ENCODE data around the gene NPAS3.

NPAS3 gene

DNA sequence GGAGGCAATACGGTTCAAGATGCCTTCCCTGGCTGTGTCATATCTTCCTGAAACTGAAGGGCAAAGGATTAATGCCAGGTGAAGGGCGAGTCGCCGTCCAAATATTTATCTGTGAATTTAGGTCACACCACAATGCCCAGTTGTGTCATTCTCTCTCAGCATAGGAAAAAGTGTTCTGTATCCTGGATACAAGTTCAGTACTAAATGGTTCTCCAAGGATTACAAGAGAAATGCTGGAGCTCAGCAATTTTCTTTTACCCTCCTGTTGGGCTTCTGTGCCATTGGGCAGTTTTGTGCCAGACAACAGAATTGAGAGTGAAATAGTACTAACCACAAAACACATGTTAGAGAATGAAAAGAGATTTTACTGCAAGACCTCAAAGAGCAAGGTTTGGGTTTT, 518.3 kb downstream of the NPAS3 start:
- Mint-ChIP-seq H3K27me3 (no peaks in the 10 kb centered on the region), H3K4me3 (no peak overlapping the region), H3K9me3 (no peaks in the 10 kb centered on the region), H3K27ac (no peak overlapping the region), H3K36me3 (no peaks in the 10 kb centered on the region), H3K4me1 (no peaks in the 10 kb centered on the region)
- no peak for DNase-seq
- ATAC-seq (replicated peaks), result no peak

DNA sequence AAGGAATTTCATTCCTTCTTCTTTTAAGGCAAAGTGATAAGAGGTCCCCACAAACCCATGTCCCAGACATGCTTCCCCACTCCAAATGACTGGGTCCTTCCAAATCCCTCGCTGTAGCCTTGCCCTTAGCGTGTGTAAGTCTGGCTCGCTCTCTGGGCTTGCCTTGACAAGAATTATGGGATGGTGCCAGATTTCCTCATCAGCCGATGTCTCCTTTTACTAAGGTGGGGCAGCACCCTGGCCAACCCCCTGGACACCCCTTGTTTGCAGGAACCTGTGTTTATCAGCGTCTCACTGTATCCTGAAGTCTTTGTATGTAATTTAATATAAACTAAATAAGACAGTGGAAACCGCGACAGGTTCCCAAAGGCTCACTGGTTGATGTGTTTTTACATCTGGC, 518.9 kb downstream of the NPAS3 start:
- DNase-seq (no peak), ATAC-seq (replicated peaks) (no peak)
- Mint-ChIP-seq H3K27me3 (no peaks in the 10 kb centered on the region), H3K36me3 (no peaks in the 10 kb centered on the region), H3K4me1 (no peaks in the 10 kb centered on the region), H3K4me3 (no peak overlapping the region), H3K27ac (no peak overlapping the region), H3K9me3 (no peaks in the 10 kb centered on the region)

DNA sequence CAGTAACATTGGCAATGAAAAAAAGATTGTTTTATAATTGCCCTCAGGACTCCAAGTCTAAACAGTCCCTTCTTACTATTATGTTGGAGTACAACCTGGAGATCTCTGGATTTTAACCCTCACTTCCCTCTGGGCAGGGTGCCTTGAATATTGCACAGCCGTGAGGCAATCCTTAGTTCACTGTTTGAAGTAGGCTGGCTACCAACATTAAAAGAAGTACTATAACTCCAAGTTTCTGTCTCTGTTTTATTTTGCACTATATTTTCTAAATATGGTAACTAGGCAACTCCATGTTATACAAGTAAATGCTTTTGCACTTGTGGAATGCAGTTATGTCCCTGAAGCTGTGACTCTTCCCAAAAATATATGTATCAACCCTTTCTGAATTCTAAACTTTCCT, 521.5 kb downstream of the NPAS3 start:
- DNase-seq, result no peak
- Mint-ChIP-seq H3K27me3 (no peaks in the 10 kb centered on the region), H3K36me3 (no peaks in the 10 kb centered on the region), H3K4me3 (no peak overlapping the region), H3K4me1 (no peaks in the 10 kb centered on the region), H3K27ac (no peak overlapping the region), H3K9me3 (no peaks in the 10 kb centered on the region)
- ATAC-seq (replicated peaks), result no peak

DNA sequence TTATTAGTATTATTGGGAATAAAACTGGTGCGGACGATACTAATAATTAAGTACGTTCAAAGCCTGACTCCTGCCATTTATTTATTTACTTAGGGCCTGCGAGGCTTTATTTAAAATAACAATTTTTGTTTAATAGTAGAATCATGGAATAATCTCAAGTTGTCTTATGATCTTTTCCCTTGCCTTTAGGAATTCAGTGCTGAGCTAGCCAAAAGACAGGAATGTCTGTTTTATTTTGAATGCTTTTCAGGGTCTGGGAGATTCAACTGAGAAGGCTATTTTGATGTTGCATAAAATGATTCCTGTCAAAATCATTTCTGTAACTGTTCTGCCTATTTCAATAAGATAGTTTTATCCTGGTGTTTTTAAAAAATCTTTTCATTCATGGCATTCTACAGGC, 522.4 kb downstream of the NPAS3 start:
- no peak for DNase-seq
- Mint-ChIP-seq H3K36me3 (no peaks in the 10 kb centered on the region), H3K4me3 (no peak overlapping the region), H3K9me3 (no peaks in the 10 kb centered on the region), H3K4me1 (no peaks in the 10 kb centered on the region), H3K27me3 (no peaks in the 10 kb centered on the region), H3K27ac (no peak overlapping the region)
- ATAC-seq (replicated peaks), result no peak

DNA sequence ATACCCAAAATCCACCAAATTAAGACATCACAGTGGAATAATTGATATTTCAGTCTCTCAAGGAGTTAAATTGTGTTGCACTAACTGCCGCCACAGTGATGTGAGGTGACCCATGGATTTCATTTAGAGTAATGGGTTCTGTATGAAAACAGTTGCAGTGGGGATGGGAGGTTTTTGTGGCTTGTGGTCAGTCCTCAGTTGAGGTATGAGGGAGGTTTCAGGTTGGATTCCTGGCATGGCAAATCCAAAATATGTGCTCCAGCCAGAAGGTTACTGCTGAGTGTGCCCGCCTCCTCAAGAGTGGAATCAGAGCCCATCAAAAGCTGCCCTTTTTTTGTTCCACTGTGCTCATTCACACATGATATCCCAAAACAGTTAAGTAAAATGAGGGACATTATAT, 525.1 kb downstream of the NPAS3 start:
- H3K4me1 Mint-ChIP-seq, result no peaks in the 10 kb centered on the region
- H3K27me3 Mint-ChIP-seq, result no peaks in the 10 kb centered on the region
- H3K4me3 Mint-ChIP-seq, result no peak overlapping the region
- H3K9me3 Mint-ChIP-seq, result no peaks in the 10 kb centered on the region
- ATAC-seq (replicated peaks) (no peak), DNase-seq (no peak)
- no peaks in the 10 kb centered on the region for H3K36me3 Mint-ChIP-seq
- no peak overlapping the region for H3K27ac Mint-ChIP-seq

DNA sequence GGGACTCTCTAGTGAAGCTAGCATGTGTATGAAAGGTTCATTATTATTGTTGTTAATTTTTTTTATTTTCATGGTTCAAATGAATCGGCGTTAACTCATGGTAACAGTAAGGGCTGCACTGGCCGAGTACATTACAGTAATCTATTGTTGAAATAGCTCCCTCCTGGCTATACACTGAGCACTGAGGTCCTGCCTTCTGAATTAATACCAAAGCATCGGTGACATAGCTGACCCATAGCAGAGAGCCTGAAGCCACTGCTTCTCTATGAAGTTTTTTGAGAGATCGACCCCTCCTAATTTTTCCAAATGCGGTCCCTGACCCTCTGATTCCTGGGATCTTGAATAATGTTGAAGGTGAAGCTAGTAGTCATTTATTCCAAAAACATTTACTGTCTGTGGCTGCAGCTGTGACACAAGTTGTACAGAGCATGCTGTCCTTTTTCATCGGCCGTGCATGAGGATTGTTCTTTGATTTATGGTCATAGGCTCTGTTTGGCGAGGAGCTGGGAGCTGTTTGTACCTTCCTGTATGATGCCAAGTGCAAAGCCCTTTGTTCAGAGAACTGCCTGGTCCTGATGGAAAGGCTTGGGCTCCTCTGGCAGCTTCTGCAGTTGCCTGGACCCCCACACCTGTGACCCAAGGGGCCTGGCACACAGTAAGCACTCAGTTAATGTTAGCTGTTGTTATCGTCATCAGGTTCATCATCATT, 525.7 kb downstream of the NPAS3 start:
- no peaks in the 10 kb centered on the region for H3K4me1 Mint-ChIP-seq
- no peak overlapping the region for H3K4me3 Mint-ChIP-seq
- H3K27ac Mint-ChIP-seq, result peak overlapping the region; percentile 34
- H3K9me3 Mint-ChIP-seq, result no peaks in the 10 kb centered on the region
- no peak for ATAC-seq (replicated peaks)
- H3K27me3 Mint-ChIP-seq, result no peaks in the 10 kb centered on the region
- no peaks in the 10 kb centered on the region for H3K36me3 Mint-ChIP-seq
- no peak for DNase-seq

DNA sequence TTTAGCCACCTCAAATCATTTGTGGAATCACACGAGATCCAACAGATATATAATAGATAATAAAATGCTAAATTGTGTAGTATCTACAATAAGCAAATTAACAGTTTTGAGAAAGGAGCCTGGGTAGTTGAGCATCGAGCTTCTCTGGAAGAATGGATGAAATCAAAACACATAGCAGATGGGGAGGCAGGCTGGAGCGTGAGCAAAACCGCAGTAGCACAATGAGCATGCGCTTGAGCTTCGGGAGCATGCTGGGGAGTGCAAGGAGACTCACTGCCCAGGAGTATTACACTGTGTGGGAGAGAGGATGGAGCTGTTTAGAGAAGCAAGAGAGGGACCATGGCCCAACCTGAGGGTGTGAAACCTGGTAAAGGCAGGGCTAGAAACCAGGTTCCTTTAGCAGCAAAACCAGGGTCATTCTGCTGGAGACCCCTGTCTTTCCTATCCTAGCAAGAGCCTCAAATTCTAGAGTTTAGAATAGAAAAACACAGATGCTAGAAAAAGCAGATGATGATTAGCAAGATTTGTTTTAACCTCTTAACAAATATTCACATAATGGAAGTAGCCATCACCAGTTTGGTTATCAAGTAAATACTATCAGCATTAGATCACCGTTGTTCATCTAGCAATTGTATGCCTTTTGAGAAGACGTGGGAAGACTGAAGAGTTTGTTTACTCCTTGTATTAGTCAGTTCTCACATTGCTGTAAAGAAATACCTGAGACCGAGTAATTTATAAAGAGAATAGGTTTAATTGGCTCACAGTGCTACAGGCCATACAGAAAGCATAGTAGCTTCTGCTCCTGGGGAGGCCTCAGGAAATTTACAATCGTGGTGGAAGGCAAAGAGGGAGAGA, 527.4 kb downstream of the NPAS3 start:
- Mint-ChIP-seq H3K4me3 (no peak overlapping the region), H3K4me1 (no peaks in the 10 kb centered on the region), H3K27ac (no peak overlapping the region), H3K36me3 (no peaks in the 10 kb centered on the region), H3K27me3 (no peaks in the 10 kb centered on the region), H3K9me3 (no peaks in the 10 kb centered on the region)
- no peak for DNase-seq
- ATAC-seq (replicated peaks), result no peak

DNA sequence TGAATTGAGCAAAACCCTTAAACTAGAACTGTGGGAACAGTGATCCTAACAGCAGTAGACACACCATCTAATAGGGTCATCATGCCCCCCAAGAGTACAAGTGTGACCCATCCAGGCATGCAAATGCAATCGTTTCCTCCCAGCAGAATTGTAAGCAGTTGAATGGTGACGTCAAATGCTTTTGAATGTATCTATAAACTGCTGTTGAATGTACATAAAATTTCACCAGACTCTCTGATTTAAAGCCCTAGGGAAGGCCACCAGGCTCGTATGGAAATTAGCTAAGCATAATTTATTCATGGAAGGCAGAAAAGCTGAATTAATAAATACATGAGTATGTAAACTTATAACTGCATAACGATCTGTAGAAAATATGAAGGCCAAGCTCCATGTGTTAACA, 529.3 kb downstream of the NPAS3 start:
- Mint-ChIP-seq H3K27me3 (no peaks in the 10 kb centered on the region), H3K4me3 (no peak overlapping the region), H3K36me3 (no peaks in the 10 kb centered on the region), H3K27ac (no peak overlapping the region), H3K9me3 (no peaks in the 10 kb centered on the region), H3K4me1 (no peaks in the 10 kb centered on the region)
- ATAC-seq (replicated peaks) (no peak), DNase-seq (no peak)

DNA sequence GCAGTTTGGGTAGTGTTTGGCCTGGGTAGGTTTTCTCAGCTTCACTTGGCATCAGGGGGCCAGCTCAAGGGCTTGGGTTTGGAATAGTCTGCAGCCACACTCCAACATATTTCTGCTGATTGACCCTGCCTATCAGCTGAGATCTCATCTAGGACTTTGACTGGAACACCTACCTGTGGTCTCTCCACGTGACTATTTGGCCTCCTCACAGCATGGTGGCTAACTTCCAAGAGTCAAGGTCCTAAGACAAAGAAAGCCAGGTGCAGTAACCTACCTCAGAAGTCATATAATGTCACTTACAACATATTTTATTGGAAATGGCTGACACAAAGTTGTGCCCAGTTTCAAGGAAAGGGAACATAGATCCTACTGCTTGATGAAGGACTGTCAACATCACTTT, 531.2 kb downstream of the NPAS3 start:
- no peak for ATAC-seq (replicated peaks)
- no peaks in the 10 kb centered on the region for H3K27me3 Mint-ChIP-seq
- H3K4me3 Mint-ChIP-seq, result no peak overlapping the region
- H3K9me3 Mint-ChIP-seq, result no peaks in the 10 kb centered on the region
- no peaks in the 10 kb centered on the region for H3K36me3 Mint-ChIP-seq
- no peak for DNase-seq
- H3K27ac Mint-ChIP-seq, result no peak overlapping the region
- H3K4me1 Mint-ChIP-seq, result no peaks in the 10 kb centered on the region

DNA sequence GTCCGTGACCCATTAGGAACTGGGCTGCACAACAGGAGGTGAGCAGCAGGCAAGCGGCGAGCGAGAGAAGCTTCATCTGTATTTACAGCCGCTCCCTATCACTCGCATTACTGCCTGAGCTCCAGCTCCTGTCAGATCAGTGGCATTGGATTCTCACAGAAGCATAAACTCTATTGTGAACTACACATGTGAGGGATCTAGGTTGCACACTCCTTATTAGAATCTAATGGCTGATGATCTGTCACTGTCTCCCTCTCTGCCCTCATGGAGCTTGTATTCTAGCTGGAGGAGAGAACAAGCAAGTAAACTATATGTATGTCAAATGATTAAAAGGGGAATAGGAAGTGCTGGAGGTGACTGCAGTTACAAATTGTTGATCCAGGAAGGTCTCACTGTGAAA, 533.1 kb downstream of the NPAS3 start:
- no peaks in the 10 kb centered on the region for H3K4me1 Mint-ChIP-seq
- H3K27me3 Mint-ChIP-seq, result no peaks in the 10 kb centered on the region
- no peaks in the 10 kb centered on the region for H3K36me3 Mint-ChIP-seq
- no peaks in the 10 kb centered on the region for H3K9me3 Mint-ChIP-seq
- H3K27ac Mint-ChIP-seq, result no peak overlapping the region
- no peak overlapping the region for H3K4me3 Mint-ChIP-seq
- DNase-seq (no peak), ATAC-seq (replicated peaks) (no peak)

DNA sequence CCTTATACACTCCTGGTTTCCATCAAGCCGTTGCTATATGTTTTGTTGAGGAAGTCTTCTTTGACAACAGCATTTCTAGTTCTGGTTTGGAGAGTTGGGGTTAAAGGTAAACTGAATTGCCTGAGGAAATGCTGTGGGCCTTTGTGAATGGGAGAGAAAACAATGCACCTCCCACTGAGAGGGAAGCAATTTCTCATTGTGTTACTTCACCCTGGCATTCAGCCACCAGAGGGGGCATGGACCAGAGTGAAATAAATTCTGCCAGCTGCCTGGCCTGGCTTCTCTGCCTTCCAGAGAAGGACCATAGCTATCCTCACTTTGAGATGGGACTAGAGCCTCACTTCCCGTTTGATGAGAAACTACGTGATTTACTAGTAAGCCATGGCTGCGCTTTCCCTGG, 536.9 kb downstream of the NPAS3 start:
- DNase-seq, result no peak
- Mint-ChIP-seq H3K4me1 (no peaks in the 10 kb centered on the region), H3K9me3 (no peaks in the 10 kb centered on the region), H3K36me3 (no peaks in the 10 kb centered on the region), H3K27me3 (no peaks in the 10 kb centered on the region), H3K4me3 (no peak overlapping the region), H3K27ac (no peak overlapping the region)
- peak; percentile 39 to 72 for ATAC-seq (replicated peaks)

DNA sequence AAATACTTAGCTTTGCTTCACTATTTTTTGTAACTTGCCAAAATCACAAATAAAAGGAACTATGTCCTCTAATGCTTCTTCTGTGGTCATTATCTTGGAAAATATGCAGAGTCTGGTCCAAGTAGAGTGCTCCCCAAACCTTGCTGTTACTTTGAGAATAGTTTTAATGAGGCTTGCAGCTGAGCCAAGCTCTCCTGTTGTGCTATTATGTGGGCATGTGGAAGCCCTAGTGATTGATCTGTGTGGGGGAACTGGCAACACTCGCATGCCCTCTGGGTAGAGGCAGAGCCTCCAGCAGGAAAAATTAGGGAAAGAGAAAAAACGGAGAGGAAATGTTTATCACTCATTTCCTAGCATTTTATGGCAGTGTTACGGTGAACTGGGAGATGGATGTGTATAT, 539.1 kb downstream of the NPAS3 start:
- no peaks in the 10 kb centered on the region for H3K9me3 Mint-ChIP-seq
- ATAC-seq (replicated peaks), result no peak
- no peaks in the 10 kb centered on the region for H3K27me3 Mint-ChIP-seq
- H3K4me1 Mint-ChIP-seq, result no peaks in the 10 kb centered on the region
- no peak overlapping the region for H3K27ac Mint-ChIP-seq
- H3K4me3 Mint-ChIP-seq, result no peak overlapping the region
- H3K36me3 Mint-ChIP-seq, result no peaks in the 10 kb centered on the region
- no peak for DNase-seq

DNA sequence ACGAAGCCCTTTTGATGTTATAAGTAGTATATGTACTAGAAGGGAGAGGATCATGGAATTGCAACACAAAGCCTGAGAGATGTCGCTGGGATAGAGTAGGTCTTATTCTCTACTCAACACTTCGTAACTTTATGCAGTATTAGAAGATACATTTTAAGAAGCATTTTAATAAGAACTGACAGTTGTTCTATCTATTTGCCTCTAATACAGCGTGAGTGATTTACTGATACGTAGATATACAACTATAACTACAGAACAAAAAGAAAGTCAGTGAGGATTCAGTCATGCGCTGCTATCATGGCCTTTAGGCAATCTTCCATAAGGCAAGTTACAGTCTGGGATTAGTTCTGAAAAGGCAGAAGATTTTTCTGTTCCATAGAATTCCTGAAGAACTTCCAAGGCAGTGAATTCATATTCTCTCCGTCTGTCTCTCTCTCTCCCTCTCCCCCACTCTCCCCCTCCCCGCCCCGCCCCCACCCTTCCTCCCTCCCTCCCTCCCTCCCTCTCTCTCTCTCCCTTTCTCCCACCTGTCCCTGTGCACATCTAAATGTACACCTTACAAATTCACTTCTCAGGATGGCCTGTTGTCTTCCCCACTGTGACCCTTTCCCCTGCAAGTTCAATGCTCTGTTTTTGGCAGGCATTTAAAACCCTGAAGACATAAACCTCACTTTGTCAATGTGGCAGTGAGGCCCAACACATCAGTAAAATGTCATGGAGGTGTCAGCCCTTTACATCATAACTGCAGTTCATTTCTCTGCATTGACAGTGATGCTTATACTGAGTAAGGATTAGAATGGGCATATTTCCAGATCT, 541.6 kb downstream of the NPAS3 start:
- H3K9me3 Mint-ChIP-seq, result no peaks in the 10 kb centered on the region
- H3K27me3 Mint-ChIP-seq, result no peaks in the 10 kb centered on the region
- no peak overlapping the region for H3K27ac Mint-ChIP-seq
- ATAC-seq (replicated peaks) (no peak), DNase-seq (no peak)
- H3K4me3 Mint-ChIP-seq, result no peak overlapping the region
- H3K4me1 Mint-ChIP-seq, result peaks cover 6 to 13% of the 10 kb centered on the region in 2 donors
- H3K36me3 Mint-ChIP-seq, result no peaks in the 10 kb centered on the region

DNA sequence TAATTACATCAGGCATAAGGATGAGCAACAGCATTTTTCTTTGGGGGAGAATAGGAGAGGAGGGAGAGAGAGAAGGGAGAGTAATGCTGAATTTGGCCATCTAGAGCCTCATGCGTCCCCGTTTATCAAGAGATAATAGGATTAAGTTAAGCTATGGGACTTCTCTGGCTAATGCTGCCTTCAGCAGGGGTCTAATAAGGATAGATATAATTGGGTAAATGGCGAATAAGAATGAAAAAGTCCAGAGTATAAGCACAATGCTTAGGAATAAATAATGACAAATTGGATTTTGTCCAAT, 542.2 kb downstream of the NPAS3 start:
- Mint-ChIP-seq H3K4me3 (no peak overlapping the region), H3K36me3 (no peaks in the 10 kb centered on the region), H3K27me3 (no peaks in the 10 kb centered on the region), H3K27ac (no peak overlapping the region), H3K4me1 (peaks cover 6 to 13% of the 10 kb centered on the region in 2 donors), H3K9me3 (no peaks in the 10 kb centered on the region)
- no peak for ATAC-seq (replicated peaks)
- no peak for DNase-seq

DNA sequence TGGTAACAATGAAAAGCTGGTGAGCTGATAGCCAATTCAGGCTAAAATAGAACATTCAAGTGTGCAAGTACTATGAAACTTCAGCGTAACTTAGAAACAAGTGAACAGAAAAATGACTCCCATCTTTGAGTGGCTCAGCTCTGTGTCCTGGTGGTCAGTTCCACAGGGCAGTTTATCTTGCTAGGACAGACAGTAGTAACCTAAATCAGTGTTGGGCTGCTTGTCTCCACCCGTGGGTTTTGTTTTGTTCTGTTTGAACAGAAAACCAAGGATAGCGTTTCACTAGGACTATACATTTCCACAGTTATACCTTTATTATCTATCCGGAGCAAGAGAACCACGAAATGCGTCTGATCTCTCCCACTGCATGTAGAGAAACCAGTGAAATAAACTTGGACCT, 544.4 kb downstream of the NPAS3 start:
- Mint-ChIP-seq H3K9me3 (no peaks in the 10 kb centered on the region), H3K36me3 (no peaks in the 10 kb centered on the region)

More for the DNA sequence above, 544.4 kb downstream of the NPAS3 start:
- ATAC-seq (replicated peaks), result no peak
- Mint-ChIP-seq H3K27ac (no peak overlapping the region), H3K4me1 (peaks cover 6 to 13% of the 10 kb centered on the region in 2 donors), H3K4me3 (no peak overlapping the region), H3K27me3 (no peaks in the 10 kb centered on the region)
- DNase-seq, result no peak
